NCI-H82 (cell line): ENCODE data around the gene ZNF362.

Experiments
- DNase-seq: peaks from one replicate; lab custom pipeline; 2025; lab: John Stamatoyannopoulos, UW

ZNF362 gene

DNA sequence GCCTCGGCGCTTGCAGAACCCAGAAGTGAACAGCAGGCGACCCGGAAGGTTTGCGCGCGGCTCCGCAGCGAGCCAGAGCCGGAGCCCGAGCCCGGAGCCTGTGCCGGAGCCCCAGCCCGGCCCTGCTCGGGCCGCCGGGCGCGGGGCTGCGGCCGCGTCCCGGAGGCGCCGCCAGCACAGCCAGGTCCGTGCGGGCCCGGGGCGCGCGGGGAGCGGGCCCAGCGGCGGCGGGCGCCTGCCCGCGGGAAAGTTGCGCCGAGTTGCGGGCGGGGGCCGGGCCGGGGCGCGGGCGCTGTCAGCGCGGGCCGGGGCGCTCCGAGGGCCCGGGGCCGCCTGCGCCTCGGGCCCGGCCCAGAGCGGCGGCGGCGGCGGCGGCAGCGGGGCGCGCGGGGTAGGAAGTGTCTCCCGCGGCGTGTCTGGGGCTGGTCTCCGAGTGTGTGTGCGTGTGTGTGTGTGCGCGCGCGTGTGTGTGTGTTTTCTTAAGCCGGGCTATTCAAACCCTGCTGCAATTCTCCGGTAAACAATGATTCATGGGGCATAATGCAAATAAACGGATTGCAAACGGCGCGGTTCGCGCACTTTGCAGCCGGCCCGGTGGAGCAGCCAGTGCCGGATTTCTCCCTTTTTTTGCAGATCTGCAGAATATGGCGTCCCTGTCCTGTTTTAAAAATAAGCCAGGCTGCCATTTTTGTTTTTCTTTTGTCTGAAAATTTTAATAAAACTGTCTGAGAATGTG lies at the start of gene ZNF362:
Gene ZNF362, plus strand, starts transcription at position 22 of the 736 bp plus-strand sequence. CDS start 14,083 bp downstream, outside the sequence.
- peak; percentile 72 for DNase-seq

DNA sequence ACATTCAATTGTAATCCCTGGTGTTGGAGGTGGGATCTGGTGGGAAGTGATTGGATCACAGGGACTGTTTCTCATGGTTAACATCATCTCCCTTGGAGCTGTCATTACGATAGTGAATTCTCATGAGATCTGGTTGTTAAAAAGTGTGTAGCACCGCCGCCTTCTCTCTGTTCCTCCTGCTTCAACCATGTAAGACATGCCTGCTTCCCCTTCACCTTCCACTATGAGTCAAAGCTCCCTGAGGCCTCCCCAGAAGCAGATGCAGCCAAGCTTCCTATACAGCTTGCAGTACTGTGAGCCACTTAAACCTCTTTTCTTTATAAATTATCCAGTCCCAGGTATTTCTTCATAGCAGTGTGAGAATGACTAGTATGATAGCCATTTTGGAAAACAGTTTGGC lies 44.3 kb upstream of the ZNF362 start:
- DNase-seq = no peak

- DNase-seq = peak; percentile 100
These were observed 36.2 kb upstream of the ZNF362 start for GRCh38 chr1:33219886-33220661.

DNA sequence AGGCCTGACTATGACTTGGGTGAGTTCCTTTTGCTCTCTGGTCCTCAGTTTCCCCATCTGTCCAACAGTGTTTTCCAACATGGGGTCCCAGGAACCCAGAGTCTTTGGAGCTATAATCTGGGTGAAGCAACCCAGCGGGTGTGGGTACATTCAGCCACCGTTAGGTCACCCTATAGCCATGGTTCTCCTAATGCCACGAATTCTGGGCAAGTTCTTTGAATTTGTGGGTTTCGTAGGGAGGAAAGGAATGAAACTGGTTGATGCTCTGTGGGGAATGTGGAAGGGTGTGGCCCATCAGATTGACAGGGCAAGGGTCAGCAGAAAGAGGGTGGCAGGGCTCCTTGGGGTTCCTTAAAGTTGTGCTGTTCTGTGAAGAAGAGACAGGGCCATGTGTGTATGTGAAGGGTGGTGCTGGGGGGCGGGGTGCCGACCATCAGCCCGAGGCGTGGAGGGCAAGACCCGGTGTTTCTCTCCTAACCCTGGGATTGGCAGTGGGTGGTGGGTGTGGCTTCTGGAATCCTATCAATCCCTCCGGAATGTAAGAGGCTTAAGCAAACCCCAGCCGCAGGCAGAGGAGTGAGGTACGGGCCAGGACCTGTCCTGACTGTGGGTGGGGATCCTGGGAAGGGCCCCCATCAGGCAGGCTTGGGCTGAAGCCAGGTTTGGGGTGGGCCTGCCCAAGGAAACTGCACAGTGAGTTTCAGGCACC lies 35.5 kb upstream of the ZNF362 start:
- DNase-seq = peak; percentile 96

DNA sequence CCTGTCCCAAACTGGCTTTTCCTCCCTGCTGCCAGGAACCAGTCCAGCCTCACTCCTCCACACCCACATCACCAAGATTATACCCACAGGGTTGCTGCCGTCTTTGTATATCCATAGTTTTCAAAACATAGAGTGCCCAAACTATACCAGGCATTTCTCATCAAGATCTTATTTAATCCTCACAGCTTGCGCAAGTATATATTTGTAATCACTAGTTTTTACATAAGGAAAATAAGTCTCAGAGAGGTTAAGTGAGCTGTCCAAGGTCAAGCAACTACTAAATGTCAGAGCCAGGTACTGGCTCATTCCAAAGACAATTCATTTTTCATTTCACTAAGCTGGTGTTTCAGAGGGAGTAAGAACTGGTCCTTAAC lies 34.9 kb upstream of the ZNF362 start:
- DNase-seq = no peak

DNA sequence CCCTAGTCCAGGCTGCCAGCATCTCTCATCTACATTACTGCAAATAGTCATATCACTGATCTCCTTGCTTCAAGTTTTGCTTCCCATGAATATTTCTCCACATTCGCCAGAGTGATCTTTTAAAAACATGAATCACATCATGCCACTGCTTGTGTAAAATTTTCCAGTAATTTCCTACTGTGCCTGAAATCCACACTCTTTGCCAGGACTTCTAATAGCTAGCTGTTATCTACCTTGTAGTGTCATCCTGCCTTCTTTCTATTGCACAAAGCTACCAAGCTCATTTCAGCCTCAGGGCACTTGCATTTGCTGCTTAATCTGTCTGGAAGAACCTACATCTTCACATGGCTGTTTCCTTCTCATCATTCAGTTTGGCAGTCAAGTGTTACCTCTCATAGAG lies 33.9 kb upstream of the ZNF362 start:
- DNase-seq = no peak

GRCh38 chr1:33224166-33224707 lies 32.1 kb upstream of the ZNF362 start:
- no peak for DNase-seq

DNA sequence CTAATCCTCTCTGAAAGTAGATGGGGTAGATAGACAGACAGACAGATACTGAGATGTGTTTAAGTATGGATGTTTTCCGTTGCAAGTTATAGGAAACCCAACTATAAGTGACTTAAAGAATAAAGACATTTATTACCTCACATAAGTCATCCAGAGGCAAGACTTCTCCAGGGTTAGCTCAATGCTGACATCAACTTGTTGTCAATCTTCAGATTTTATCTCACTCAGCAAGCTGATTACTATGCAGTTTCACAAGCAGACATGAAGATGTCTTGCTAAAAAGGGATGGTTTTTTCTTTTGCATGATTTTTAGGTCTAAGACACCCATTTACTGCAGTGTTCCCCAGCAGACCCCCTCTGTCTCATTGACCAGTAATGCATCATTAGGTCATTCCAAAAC lies 30.7 kb upstream of the ZNF362 start:
- no peak for DNase-seq

GRCh38 chr1:33228935-33229487 lies 27.3 kb upstream of the ZNF362 start:
- peak; percentile 73 for DNase-seq

DNA sequence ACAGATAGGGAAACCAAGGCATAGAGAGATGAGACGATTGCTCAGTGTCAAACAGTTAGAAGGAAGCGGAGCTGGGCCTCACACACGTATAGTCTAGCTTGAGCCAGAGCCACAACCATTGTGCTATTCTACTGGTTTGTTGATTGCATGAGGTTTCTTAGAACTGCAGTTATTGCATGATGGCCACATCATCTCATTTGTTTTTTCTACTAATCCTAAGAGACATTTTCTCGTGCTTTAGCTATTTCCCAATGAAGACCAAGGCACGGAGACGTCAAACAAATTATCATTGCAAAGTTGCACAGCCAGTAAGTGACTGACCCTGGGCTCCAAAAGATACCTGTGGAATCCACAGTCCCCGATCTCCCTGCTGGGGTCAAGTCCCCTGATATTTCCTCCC lies 25.1 kb upstream of the ZNF362 start:
- no peak for DNase-seq

- DNase-seq = no peak
These were observed 23.6 kb upstream of the ZNF362 start for GRCh38 chr1:33232716-33233115.

DNA sequence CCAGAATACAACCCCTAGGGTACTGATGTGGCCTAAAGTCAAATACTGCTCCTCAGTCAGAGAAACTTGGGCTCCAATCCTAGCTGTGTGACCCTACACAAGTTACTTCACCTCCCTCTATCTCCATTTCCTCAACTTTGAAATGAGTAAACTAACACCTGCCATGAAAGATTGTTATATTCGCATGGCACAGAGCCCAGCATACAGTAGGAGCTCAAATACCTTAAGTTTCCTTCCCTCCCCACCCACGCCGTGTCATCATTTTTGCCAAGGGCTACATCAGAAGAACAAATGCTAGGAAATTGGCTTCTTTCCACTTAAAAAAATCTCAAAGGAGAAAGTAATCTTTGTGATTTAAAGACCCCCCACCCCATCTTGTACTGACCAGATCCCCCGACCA lies 22.2 kb upstream of the ZNF362 start:
- no peak for DNase-seq

- no peak for DNase-seq
These were observed 21.7 kb upstream of the ZNF362 start for GRCh38 chr1:33234588-33234990.

DNA sequence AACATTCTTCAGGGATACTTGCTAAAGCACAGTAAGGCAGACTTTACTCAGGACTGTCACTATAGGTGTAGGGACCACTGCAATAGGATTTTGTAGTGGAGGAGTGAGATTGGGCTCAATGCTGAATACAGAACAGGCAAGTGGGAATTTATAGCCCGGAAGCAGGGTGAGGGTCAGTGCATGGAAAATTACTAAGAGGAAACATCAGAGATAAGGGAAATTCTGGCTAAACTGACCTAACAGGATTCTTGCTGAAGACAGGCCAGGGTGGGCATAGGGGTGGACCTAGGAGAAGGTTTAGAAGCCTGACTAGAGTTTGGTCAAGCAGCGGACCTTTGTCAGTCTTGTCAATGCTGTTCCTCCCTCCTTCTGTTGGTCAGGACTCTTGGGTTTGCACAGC lies 20.8 kb upstream of the ZNF362 start:
- no peak for DNase-seq

- no peak for DNase-seq
These were observed 19.8 kb upstream of the ZNF362 start for GRCh38 chr1:33236498-33236897.

- peak; percentile 28 for DNase-seq
These were observed 18.7 kb upstream of the ZNF362 start for GRCh38 chr1:33237579-33237978.

GRCh38 chr1:33238194-33238724 lies 18.0 kb upstream of the ZNF362 start:
- DNase-seq = peak; percentile 77

GRCh38 chr1:33239410-33239809 lies 16.9 kb upstream of the ZNF362 start:
- peak; percentile 95 for DNase-seq

DNA sequence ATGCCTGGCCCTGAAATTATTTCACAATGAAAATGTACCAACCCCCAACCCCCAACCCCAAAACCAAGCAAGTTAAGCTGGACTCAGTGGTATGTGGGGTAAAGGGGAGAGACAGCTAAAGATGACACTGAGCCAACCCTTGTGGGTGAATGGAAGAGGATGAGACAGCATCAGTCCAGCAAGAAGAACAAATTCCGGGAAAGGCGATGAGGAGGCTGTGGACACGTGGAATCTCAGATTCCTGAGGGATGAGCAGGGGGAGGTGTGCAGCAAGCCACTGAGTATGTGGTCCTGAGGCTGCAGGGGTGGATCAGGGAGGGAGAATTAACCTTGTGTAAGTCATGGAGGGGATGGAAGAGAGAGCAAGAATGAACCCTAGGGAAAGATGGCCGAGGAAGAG lies 14.4 kb upstream of the ZNF362 start:
- no peak for DNase-seq

DNA sequence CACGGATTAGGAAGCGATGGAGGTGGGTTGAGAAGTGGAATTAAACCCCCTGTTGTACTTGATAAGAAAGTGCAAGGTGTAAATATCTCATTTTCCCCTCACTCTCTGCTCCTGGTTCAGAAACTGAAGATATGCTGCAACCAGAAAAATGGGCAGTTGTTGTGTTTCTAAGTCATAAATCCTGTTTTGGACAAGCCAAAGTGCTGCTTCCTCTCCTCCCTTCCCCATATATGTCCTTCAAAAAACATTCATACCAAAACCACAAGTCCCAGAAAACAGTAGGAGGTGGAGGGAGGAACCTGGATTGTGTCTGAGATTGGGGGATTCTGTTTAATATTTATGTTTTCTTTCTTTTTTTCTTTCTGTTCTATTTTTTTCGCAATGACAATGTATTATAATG lies 13.6 kb upstream of the ZNF362 start:
- DNase-seq = no peak

DNA sequence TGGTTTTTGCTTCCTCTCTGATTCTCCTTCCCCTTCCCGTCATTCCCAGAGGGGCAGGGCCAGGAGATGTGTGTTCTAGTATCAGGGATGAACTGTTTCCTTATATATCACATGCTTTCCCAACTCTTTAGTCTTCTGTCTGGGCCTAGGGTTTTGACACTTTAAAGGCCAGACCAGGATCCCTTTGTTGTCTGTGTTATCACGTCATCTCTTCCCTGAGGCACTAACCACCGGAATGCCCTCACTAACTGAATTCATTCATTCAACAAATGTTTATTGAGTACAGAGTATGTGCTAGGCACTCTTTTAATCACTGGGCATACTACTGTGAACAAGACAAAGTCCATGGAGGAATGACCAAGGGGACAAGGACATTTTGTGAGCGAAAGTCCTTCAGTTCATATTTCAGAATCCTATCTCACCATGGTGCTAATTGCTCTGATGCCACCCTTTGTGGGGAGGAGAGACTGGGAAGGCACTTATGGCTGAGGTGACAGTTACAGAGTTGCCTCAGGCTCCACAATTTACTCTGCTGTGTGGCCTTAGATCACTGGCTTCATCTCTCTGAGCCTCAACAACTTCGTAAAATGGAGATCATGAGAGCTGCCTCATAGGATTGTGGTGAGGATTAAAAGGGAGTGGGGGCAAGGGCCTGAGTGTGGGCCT lies 12.0 kb upstream of the ZNF362 start:
- DNase-seq = peak; percentile 32

DNA sequence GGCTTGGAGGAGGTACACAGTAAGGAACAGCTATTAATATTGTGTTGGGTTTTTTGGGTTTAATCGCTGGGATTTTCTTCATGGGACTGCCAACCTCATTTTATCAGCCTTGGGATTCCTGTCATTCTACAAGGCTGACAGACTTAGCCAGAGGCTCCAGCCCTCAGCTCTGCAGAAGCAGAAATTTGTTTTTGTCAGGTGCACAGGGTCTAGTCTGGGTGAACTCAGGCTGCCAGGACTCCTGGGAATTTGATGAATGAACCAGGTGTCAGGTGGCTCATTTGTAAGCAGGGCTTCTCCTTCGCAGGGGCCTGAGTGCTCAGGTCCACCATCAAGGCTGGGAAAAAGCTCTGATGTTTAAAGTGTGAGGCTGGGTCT lies 11.5 kb upstream of the ZNF362 start:
- DNase-seq = no peak
